ENCODE measurements around the gene PAK1.

DNA sequence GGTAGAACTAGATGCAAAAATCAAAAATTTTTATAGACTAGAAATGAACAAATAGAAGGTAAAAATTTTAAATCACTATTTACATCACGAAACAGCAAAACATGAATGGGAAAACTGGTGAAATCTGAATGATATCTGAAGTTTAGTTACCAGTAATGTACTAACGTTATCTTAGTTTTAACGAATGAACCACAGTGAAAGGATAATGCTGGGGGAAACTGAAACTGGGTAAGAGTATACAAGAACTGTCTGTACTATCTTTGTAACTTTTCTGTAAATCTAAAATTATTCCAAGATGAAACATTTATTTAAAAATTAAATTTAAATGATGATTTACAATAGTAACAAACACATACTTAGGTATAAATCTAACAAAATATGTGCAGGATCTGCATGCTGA lies 179.9 kb downstream of the PAK1 start:
- TF ChIP-seq, protein P1, sequence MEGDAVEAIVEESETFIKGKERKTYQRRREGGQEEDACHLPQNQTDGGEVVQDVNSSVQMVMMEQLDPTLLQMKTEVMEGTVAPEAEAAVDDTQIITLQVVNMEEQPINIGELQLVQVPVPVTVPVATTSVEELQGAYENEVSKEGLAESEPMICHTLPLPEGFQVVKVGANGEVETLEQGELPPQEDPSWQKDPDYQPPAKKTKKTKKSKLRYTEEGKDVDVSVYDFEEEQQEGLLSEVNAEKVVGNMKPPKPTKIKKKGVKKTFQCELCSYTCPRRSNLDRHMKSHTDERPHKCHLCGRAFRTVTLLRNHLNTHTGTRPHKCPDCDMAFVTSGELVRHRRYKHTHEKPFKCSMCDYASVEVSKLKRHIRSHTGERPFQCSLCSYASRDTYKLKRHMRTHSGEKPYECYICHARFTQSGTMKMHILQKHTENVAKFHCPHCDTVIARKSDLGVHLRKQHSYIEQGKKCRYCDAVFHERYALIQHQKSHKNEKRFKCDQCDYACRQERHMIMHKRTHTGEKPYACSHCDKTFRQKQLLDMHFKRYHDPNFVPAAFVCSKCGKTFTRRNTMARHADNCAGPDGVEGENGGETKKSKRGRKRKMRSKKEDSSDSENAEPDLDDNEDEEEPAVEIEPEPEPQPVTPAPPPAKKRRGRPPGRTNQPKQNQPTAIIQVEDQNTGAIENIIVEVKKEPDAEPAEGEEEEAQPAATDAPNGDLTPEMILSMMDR (IDR thresholded peaks at IDR 0.05), result no peak
- TF ChIP-seq EZH2 (IDR thresholded peaks at IDR 0.05; ENCODE audit: borderline replicate concordance, insufficient read depth, low read depth, low read length, poor library complexity, severe bottlenecking), result no peak

Data from B cell (primary cell).